ENCODE results near the gene SYNDIG1.

- TF ChIP-seq POLR2A (IDR thresholded peaks at IDR 0.05; ENCODE audit: low read length) (no peak), GATA1 (IDR thresholded peaks at IDR 0.05; ENCODE audit: low read depth, low read length) (no peak)
Observed at GRCh38 chr20:24662322-24662721, 192.9 kb downstream of the SYNDIG1 start.
